CD4-positive, alpha-beta T cell (primary cell): ENCODE data around the gene RAB24. TPM values are rescaled to one million over a fixed set of nuclear protein-coding genes. Genes with fewer than 3 reads are reported as not detected.
A peak's percentile ranks its signal among the peaks of the same experiment; 100 is the strongest.

Experiments
- ATAC-seq: fragments of 200-7000 bp; cut with Tn5 transposase; one replicate; pipeline ENCODE4 v1.10.0; 2022; ENCODE audit warnings: mild to moderate bottlenecking; ENCODE audit not compliant: poor library complexity
- CTCF ChIA-PET: fragments of 350-600 bp; sonication (Branson Sonifier 250); formaldehyde crosslinking; loops from one replicate; lab custom pipeline; 2021; ENCODE audit warnings: antibody characterized with exemption, inconsistent platforms; lab: Charles Lee
- POLR2A ChIA-PET: fragments of 350-600 bp; sonication (Branson Sonifier 250); formaldehyde crosslinking; loops from one replicate; lab custom pipeline; 2021; ENCODE audit warnings: antibody characterized with exemption, inconsistent platforms; lab: Charles Lee
- DNase-seq, 14 experiments: peaks; one replicate each; pipeline ENCODE4 v3.0.0-alpha.2; 2013 to 2020; ENCODE audit warnings: mixed read lengths in 2 of 14
- H3K27ac ChIP-seq, 2 donors: one replicate each; pipeline versions ENCODE4 v1.5.1 to v1.7.0; 2013; ENCODE audit warnings: low read length in 2 of 2, low read depth in 1 of 2, mild to moderate bottlenecking in 1 of 2
- H3K27me3 ChIP-seq, 2 experiments: 1 replicate in 1 of 2; 2 replicates in 1 of 2; pipeline versions ENCODE4 v1.6.1 to v1.7.0; 2013; ENCODE audit warnings: low read length in 2 of 2, control low read depth in 1 of 2, mild to moderate bottlenecking in 1 of 2, moderate library complexity in 1 of 2; ENCODE audit not compliant: insufficient read depth in 2 of 2, control insufficient read depth in 1 of 2
- H3K36me3 ChIP-seq: one replicate; pipeline ENCODE4 v1.6.1; 2013; ENCODE audit warnings: low read length, control low read depth; ENCODE audit not compliant: insufficient read depth
- H3K4me1 ChIP-seq: one replicate; pipeline ENCODE4 v1.6.1; 2013; ENCODE audit warnings: low read length, control low read depth; ENCODE audit not compliant: insufficient read depth
- H3K4me3 ChIP-seq: one replicate; pipeline ENCODE4 v1.5.1; 2013; ENCODE audit warnings: mild to moderate bottlenecking, low read length, moderate library complexity
- H3K9me3 ChIP-seq, 2 experiments: 1 replicate in 1 of 2; 2 replicates in 1 of 2; pipeline versions ENCODE4 v1.6.1 to v1.7.0; 2013; ENCODE audit warnings: low read length in 2 of 2, mild to moderate bottlenecking in 2 of 2, control low read depth in 1 of 2, moderate library complexity in 1 of 2; ENCODE audit not compliant: control insufficient read depth in 1 of 2, insufficient read depth in 1 of 2
- H3K27ac Mint-ChIP-seq: one replicate; pipeline ENCODE4 v1.8.0; 2020; ENCODE audit warnings: mixed read lengths
- H3K27me3 Mint-ChIP-seq: one replicate; pipeline ENCODE4 v1.8.0; 2021; ENCODE audit warnings: mixed read lengths
- H3K36me3 Mint-ChIP-seq: one replicate; pipeline ENCODE4 v1.8.0; 2021; ENCODE audit warnings: low read depth, mixed read lengths
- H3K4me1 Mint-ChIP-seq: one replicate; pipeline ENCODE4 v1.8.0; 2021; ENCODE audit warnings: low read depth, mixed read lengths
- H3K4me3 Mint-ChIP-seq: one replicate; pipeline ENCODE4 v1.8.0; 2020; ENCODE audit warnings: mild to moderate bottlenecking, mixed read lengths
- H3K9me3 Mint-ChIP-seq: one replicate; pipeline ENCODE4 v1.8.0; 2020; ENCODE audit warnings: mixed read lengths
- CTCF ChIP-seq: fragments of 200-600 bp; IDR thresholded peaks from one replicate; pipeline ENCODE4 v1.8.0; 2022; ENCODE audit warnings: antibody characterized with exemption, mild to moderate bottlenecking
- intact Hi-C, 2 experiments: fragments of 100-400 bp; cut with DNase I in 1 of 2; cut with micrococcal nuclease in 1 of 2; formaldehyde crosslinking; loops; one replicate each; pipeline versions ENCODE4 v1.15.1 to v1.9.0; 2023 to 2025; cut with DNase I, micrococcal nuclease
- total RNA-seq, 174 experiments: library from RNA in 2 of 174; stranded (reverse) in 2 of 174; gene quantifications; one replicate each; pipeline ENCODE4 v1.2.3 and lab custom pipeline; 2021 to 2026

RAB24 gene
- total RNA-seq, 2 experiments from 2014 or later: 17.0 to 18.0 TPM

- Mint-ChIP-seq H3K27ac (peak overlapping the region; percentile 2), H3K4me1 (peaks cover 5% of the 10 kb centered on the region), H3K36me3 (peaks cover 47% of the 10 kb centered on the region), H3K9me3 (no peaks in the 10 kb centered on the region), H3K4me3 (no peak overlapping the region), H3K27me3 (no peaks in the 10 kb centered on the region)
- ChIA-PET POLR2A (no interaction called here), CTCF (interaction anchor here (1.0 to 1.4 kb wide), 3 partner anchors 18 to 63 kb away, joined by 3 read pairs; no protein-coding TSS in a partner anchor)
- Histone ChIP-seq H3K36me3 (peaks cover 33% of the 10 kb centered on the region), H3K27me3 (no peaks in the 10 kb centered on the region), H3K4me3 (no peak overlapping the region), H3K9me3 (no peaks in the 10 kb centered on the region), H3K27ac (no peak overlapping the region), H3K4me1 (peaks cover 7% of the 10 kb centered on the region)
- TF ChIP-seq CTCF: no peak
- ATAC-seq: peak; percentile 39
- peak in 1 of 14 experiments; percentile 60 for DNase-seq
- intact Hi-C loops: no loop called here
Measured at GRCh38 chr5:177327539-177328522, 24.3 kb upstream of the RAB24 start.

- peaks cover 7% of the 10 kb centered on the region for H3K4me1 ChIP-seq
- no peak for TF ChIP-seq CTCF
- H3K36me3 ChIP-seq: peaks cover 18% of the 10 kb centered on the region
- ChIA-PET POLR2A (no interaction called here), CTCF (interaction anchor here (1.3 kb wide), 1 partner anchor 10 kb away, joined by 3 read pairs; no protein-coding TSS in a partner anchor)
- no peaks in the 10 kb centered on the region for H3K27me3 ChIP-seq
- no peak overlapping the region for H3K27ac Mint-ChIP-seq
- intact Hi-C loops: no loop called here
- no peak for ATAC-seq
- no peak overlapping the region for H3K4me3 ChIP-seq
- H3K36me3 Mint-ChIP-seq: peaks cover 32% of the 10 kb centered on the region
- no peak for DNase-seq
- no peaks in the 10 kb centered on the region for H3K9me3 Mint-ChIP-seq
- no peaks in the 10 kb centered on the region for H3K27me3 Mint-ChIP-seq
- no peak overlapping the region for H3K4me3 Mint-ChIP-seq
- no peak overlapping the region for H3K27ac ChIP-seq
- peaks cover 5% of the 10 kb centered on the region for H3K4me1 Mint-ChIP-seq
- no peaks in the 10 kb centered on the region for H3K9me3 ChIP-seq
Measured at GRCh38 chr5:177325868-177326381, 22.4 kb upstream of the RAB24 start.

GRCh38 chr5:177320879-177321278 is 17.4 kb upstream of the RAB24 start:
- H3K4me1 Mint-ChIP-seq: peaks cover 22% of the 10 kb centered on the region
- no peak for TF ChIP-seq CTCF
- CTCF ChIA-PET: no interaction called here

More at GRCh38 chr5:177320879-177321278, 17.4 kb upstream of the RAB24 start:
- no peak overlapping the region for H3K4me3 Mint-ChIP-seq
- POLR2A ChIA-PET: no interaction called here
- Histone ChIP-seq H3K9me3 (peaks cover 0 to 4% of the 10 kb centered on the region in 2 experiments), H3K27me3 (no peaks in the 10 kb centered on the region), H3K4me1 (peaks cover 14% of the 10 kb centered on the region), H3K27ac (no peak overlapping the region), H3K36me3 (peaks cover 6% of the 10 kb centered on the region), H3K4me3 (no peak overlapping the region)
- no peaks in the 10 kb centered on the region for H3K27me3 Mint-ChIP-seq
- no peaks in the 10 kb centered on the region for H3K9me3 Mint-ChIP-seq
- H3K36me3 Mint-ChIP-seq: peaks cover 21% of the 10 kb centered on the region
- intact Hi-C loops: no loop called here
- DNase-seq (peak in 1 of 14 experiments; percentile 31), ATAC-seq (no peak)
- no peak overlapping the region for H3K27ac Mint-ChIP-seq
